PFSK-1 (cell line): Measurements from ENCODE around the gene ZCCHC14.

Source experiments
- FOXP2 ChIP-seq: optimal IDR thresholded peaks from 2 replicates; pipeline ENCODE3; 2011; ENCODE audit warnings: borderline replicate concordance, control low read depth, inconsistent platforms; ENCODE audit not compliant: insufficient read depth; ENCODE audit errors: extremely low read length, extremely low read depth
- POLR2AphosphoS5 ChIP-seq: IDR thresholded peaks from 2 replicates; pipeline ENCODE4 v1.6.1; 2012; ENCODE audit warnings: low read depth, mild to moderate bottlenecking, control low read depth, low read length, moderate library complexity
- SIN3A ChIP-seq: IDR thresholded peaks from 2 replicates; pipeline ENCODE4 v1.6.1; 2012; ENCODE audit warnings: mild to moderate bottlenecking, low read length, moderate library complexity, borderline replicate concordance; ENCODE audit not compliant: insufficient read depth
- TAF1 ChIP-seq: IDR thresholded peaks from 2 replicates; pipeline ENCODE4 v1.6.1; 2012; ENCODE audit warnings: low read length, control low read depth, borderline replicate concordance; ENCODE audit not compliant: insufficient read depth
- TF ChIP-seq, protein P1 (sequence below), 2 experiments: IDR thresholded peaks; 2 replicates each; pipeline versions ENCODE4 v1.6.1 to v1.8.0; 2011 to 2012; ENCODE audit warnings: low read depth in 2 of 2, low read length in 2 of 2, control low read depth in 1 of 2, inconsistent platforms in 1 of 2, mild to moderate bottlenecking in 1 of 2, moderate library complexity in 1 of 2; ENCODE audit not compliant: insufficient read depth in 1 of 2

ZCCHC14 gene

DNA sequence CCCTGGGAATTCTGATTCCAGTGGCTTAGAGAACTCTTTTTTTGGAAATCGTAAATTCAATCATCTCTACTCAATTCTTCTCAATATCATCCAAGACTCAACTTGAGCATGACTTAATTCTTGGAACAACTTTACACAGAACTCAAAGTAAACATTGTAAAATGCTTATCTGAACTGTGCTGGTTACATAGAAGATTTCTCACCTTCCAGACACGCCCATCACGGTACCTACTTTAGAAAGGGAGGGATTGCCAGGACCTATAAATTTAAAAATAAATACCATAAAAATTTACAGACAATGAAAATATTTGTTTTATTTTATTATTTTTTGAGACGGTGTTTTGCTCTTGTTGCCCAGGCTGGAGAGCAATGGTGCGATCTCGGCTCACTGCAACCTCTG is 74.2 kb downstream of the ZCCHC14 start:
- TF ChIP-seq POLR2AphosphoS5 = no peak
- TF ChIP-seq FOXP2 = no peak
- no peak for TF ChIP-seq SIN3A
- no peak for TF ChIP-seq TAF1

DNA sequence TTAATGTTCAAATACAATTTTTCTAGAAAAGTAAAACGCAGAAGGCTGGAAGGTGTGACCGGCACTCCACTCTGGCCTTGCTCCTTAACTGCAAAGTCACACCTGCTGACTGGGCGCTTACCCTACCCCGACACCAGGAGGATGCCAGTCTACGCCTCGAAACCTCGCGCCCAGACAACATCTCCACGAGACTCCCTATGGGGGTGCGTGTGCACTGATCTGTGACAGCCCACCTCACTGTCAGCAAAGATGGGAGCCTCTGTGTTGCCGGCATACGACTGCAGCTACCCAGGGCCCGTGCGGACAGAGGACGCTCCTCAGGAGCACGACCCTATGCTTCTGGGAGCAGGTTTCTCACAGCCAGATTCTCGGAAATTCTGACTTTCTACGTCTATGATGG is 74.6 kb downstream of the ZCCHC14 start:
- TF ChIP-seq, protein P1, sequence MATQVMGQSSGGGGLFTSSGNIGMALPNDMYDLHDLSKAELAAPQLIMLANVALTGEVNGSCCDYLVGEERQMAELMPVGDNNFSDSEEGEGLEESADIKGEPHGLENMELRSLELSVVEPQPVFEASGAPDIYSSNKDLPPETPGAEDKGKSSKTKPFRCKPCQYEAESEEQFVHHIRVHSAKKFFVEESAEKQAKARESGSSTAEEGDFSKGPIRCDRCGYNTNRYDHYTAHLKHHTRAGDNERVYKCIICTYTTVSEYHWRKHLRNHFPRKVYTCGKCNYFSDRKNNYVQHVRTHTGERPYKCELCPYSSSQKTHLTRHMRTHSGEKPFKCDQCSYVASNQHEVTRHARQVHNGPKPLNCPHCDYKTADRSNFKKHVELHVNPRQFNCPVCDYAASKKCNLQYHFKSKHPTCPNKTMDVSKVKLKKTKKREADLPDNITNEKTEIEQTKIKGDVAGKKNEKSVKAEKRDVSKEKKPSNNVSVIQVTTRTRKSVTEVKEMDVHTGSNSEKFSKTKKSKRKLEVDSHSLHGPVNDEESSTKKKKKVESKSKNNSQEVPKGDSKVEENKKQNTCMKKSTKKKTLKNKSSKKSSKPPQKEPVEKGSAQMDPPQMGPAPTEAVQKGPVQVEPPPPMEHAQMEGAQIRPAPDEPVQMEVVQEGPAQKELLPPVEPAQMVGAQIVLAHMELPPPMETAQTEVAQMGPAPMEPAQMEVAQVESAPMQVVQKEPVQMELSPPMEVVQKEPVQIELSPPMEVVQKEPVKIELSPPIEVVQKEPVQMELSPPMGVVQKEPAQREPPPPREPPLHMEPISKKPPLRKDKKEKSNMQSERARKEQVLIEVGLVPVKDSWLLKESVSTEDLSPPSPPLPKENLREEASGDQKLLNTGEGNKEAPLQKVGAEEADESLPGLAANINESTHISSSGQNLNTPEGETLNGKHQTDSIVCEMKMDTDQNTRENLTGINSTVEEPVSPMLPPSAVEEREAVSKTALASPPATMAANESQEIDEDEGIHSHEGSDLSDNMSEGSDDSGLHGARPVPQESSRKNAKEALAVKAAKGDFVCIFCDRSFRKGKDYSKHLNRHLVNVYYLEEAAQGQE (IDR thresholded peaks at IDR 0.05; ENCODE audit: insufficient read depth in 1 of 2, low read depth in 2 of 2, low read length in 2 of 2) = no peak
- TF ChIP-seq SIN3A = no peak

DNA sequence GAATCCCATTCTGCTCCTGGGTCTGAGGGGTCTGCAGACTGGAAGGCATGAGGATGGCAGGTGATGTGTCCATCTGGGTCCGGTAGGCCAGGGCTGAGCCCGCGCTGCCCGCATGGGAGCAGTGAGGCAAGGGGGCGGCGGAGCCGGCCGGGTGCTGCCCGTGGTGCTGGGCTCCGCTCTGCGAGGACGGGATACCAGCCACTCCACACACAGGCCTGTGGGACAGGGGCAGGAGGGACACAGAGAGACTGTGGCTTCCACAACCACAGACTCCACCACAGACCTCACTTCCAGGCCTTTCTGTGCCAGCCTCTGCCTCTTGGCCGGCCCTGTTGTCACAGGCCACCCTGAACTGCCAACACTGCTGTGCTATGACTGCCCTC is 75.3 kb downstream of the ZCCHC14 start:
- TF ChIP-seq FOXP2 = no peak
- no peak for TF ChIP-seq POLR2AphosphoS5
- TF ChIP-seq TAF1 = no peak
- TF ChIP-seq, protein P1 (IDR thresholded peaks at IDR 0.05; ENCODE audit: insufficient read depth in 1 of 2, low read depth in 2 of 2, low read length in 2 of 2) = no peak
- no peak for TF ChIP-seq SIN3A

DNA sequence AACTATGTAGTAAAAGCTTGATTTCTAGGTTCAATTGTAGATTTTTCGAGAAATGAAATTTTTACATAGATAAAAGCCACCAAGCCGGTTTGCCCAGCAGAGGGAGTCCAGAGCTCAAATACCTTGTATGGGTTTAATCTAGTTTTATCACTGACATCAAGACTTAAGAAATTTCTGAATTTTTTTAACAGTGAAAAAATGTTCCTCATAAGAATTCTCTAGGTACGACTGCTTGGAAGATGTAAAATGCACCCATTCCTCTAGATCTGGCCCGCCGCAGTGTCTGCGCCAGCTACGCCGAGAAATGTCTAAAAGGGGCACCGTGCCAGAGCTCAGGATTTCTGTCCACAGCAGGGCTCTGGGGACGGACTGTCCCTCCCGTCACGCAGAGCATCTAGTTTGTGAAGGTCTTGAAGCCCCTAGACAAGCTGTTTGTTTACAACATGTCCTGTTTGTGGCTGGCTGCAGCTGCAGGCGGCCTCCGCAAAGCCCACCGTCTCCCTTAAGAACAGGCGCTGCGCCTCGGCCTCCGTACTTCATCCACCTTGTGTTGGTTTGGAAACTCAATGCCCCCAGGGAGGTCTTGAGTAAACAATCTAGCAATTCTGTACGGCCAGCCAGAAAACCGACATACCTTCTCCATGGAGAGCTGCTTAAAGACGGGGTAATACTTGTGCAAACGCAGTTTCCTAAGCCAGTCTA is 75.8 kb downstream of the ZCCHC14 start:
- TF ChIP-seq SIN3A = no peak
- no peak for TF ChIP-seq FOXP2
- TF ChIP-seq, protein P1 (IDR thresholded peaks at IDR 0.05; ENCODE audit: insufficient read depth in 1 of 2, low read depth in 2 of 2, low read length in 2 of 2) = no peak
- no peak for TF ChIP-seq TAF1
- TF ChIP-seq POLR2AphosphoS5 = no peak

DNA sequence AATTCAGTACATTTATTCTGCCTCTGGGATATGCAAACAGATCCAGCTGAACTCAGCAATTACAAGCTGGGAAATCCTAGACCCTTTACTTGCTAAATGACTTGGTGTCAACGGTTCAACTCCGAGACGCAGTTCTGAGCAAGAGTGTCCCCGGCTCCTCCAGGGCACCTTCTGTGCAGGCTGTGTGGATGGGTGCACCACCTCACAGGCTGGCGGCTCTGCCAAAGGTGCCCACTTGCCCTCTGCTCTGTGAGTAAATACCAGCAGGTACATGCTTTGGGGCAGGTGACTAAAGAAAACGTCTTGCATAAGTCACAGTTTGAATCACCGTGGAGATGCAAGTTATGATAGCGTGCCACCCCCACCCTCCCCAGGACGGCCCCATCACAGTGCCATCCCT is 77.4 kb downstream of the ZCCHC14 start:
- TF ChIP-seq TAF1 (no peak), SIN3A (no peak), FOXP2 (no peak), POLR2AphosphoS5 (no peak)
- TF ChIP-seq, protein P1 (IDR thresholded peaks at IDR 0.05; ENCODE audit: insufficient read depth in 1 of 2, low read depth in 2 of 2, low read length in 2 of 2) = no peak
